ENCODE measurements around the gene FLACC1.

FLACC1 gene

GRCh38 chr2:201357221-201357620 lies at the start of gene FLACC1:
Gene FLACC1 (minus strand): TSS chr2:201357345. CDS start chr2:201351404, 5,941 bp downstream.
- H3K36me3 ChIP-seq (ENCODE audit: control insufficient read depth in 2 of 2, insufficient read depth in 2 of 2, low read length in 2 of 2), result peaks cover 3 to 10% of the 10 kb centered on the region in 2 donors
- peak within 1 kb of the TSS; percentile 0 to 30 for H3K4me3 ChIP-seq (ENCODE audit: low read length in 2 of 2)
- peak within 1 kb of the TSS; percentile 42 for H3K27ac ChIP-seq (ENCODE audit: low read length)
- H3K4me1 ChIP-seq (ENCODE audit: control insufficient read depth, insufficient read depth, low read length), result peaks cover 4% of the 10 kb centered on the region
- H3K9me3 ChIP-seq (ENCODE audit: control insufficient read depth in 2 of 2, low read length in 2 of 2), result no peaks in the 10 kb centered on the region
- no peak within 1 kb of the TSS for H3K9ac ChIP-seq (ENCODE audit: low read length in 2 of 2)
- H3K27me3 ChIP-seq (ENCODE audit: control insufficient read depth in 1 of 2, insufficient read depth in 2 of 2, low read length in 2 of 2), result no peaks in the 10 kb centered on the region

GRCh38 chr2:201406077-201406662 lies 49.0 kb upstream of the FLACC1 start:
- Histone ChIP-seq H3K9ac (ENCODE audit: low read length in 2 of 2) (no peak overlapping the region), H3K9me3 (ENCODE audit: control insufficient read depth in 2 of 2, low read length in 2 of 2) (no peaks in the 10 kb centered on the region), H3K27me3 (ENCODE audit: control insufficient read depth in 1 of 2, insufficient read depth in 2 of 2, low read length in 2 of 2) (no peaks in the 10 kb centered on the region), H3K4me1 (ENCODE audit: control insufficient read depth, insufficient read depth, low read length) (peaks cover 11% of the 10 kb centered on the region), H3K36me3 (ENCODE audit: control insufficient read depth in 2 of 2, insufficient read depth in 2 of 2, low read length in 2 of 2) (no peaks in the 10 kb centered on the region), H3K4me3 (ENCODE audit: low read length in 2 of 2) (no peak overlapping the region), H3K27ac (ENCODE audit: low read length) (no peak overlapping the region)

DNA sequence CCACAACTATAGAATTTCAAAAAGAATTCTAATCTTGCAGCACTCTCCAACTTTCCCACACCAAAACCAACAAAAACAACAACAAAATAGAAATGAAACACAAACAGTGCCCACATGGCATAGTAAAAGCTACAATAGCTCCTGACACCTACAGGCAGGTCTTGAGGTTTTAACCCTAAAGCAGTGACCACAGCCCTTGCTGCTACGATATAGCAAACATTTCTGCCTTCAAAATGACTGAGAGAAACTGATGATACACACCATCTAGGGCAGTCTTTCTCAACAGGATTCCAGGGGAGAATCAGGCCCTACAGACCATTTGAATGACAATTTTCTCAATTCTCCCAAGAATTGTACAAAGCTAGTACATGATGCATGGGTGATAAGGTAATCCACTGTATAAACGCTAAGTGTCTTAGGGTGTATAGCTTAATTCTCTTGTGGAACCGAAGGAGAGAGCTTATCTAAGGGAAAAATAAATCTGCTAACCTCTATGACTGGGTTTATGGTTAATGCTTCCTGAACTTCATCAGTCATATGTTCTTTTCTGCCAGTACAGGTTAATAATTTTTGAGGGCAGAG lies 47.6 kb upstream of the FLACC1 start:
- Histone ChIP-seq H3K4me3 (ENCODE audit: low read length in 2 of 2) (no peak overlapping the region), H3K4me1 (ENCODE audit: control insufficient read depth, insufficient read depth, low read length) (peaks cover 11% of the 10 kb centered on the region), H3K36me3 (ENCODE audit: control insufficient read depth in 2 of 2, insufficient read depth in 2 of 2, low read length in 2 of 2) (no peaks in the 10 kb centered on the region), H3K9ac (ENCODE audit: low read length in 2 of 2) (no peak overlapping the region), H3K27ac (ENCODE audit: low read length) (no peak overlapping the region), H3K9me3 (ENCODE audit: control insufficient read depth in 2 of 2, low read length in 2 of 2) (no peaks in the 10 kb centered on the region), H3K27me3 (ENCODE audit: control insufficient read depth in 1 of 2, insufficient read depth in 2 of 2, low read length in 2 of 2) (no peaks in the 10 kb centered on the region)

DNA sequence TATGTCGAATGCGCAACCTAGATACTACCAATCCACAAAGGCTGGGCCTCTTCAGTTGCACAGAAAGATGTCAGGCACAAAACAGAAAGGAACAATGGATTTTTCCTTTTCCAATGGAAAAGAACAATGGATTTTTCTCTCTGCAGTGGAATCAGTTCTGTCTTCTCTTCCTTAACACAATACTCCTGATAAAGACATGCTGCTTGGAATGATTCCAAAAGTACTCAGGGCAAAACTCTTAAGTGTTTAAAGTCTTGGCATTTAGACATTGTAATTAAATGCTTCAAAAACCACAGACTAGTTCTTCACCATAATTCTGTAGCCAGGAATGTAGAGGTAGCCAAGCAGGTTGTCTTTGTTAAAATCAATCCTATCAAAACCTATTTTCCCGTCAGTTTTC lies 46.7 kb upstream of the FLACC1 start:
- Histone ChIP-seq H3K9me3 (ENCODE audit: control insufficient read depth in 2 of 2, low read length in 2 of 2) (no peaks in the 10 kb centered on the region), H3K27me3 (ENCODE audit: control insufficient read depth in 1 of 2, insufficient read depth in 2 of 2, low read length in 2 of 2) (no peaks in the 10 kb centered on the region), H3K4me1 (ENCODE audit: control insufficient read depth, insufficient read depth, low read length) (peaks cover 11% of the 10 kb centered on the region), H3K4me3 (ENCODE audit: low read length in 2 of 2) (no peak overlapping the region), H3K36me3 (ENCODE audit: control insufficient read depth in 2 of 2, insufficient read depth in 2 of 2, low read length in 2 of 2) (no peaks in the 10 kb centered on the region), H3K9ac (ENCODE audit: low read length in 2 of 2) (no peak overlapping the region), H3K27ac (ENCODE audit: low read length) (no peak overlapping the region)

DNA sequence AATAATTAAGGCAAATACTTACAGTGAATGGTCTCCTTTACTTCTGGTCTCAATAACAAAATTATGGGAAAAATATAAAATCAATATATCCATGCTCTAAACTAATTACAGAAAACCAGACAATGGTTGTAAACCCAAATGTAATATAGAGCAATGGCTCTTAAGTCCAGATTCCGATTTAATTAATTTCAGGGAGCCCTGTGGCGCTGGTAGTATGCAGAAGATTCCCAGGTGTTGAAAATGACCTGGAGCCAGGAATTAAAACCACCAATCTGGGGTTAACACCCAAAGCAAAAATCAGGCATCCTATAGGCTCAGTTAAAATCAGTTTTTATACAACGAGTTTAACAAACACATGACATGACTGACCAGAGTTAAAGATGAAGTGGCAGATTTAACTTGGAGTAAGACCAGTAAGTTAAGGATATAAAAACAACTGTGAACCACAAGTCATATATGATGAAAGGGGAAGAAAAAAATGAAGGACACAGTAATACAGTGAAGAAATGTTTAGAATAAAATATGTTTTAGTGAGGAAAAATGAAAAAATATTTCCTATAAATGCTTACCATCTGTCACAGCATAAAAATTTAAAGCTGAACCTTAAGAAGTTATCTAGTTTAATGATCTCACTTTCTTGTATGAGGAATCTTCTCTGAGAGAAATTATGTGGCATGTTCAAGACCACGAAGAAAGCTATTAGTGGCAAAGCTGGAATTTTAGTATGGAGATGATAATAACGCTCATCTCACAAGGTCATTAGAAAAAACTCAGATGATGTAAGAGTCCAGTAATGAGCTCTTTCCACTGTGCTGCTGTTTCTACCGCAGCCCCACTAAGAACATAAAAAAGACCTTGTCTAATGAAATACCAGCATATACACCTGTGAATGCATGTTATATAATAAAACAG lies 45.8 kb upstream of the FLACC1 start:
- Histone ChIP-seq H3K4me3 (ENCODE audit: low read length in 2 of 2) (no peak overlapping the region), H3K9me3 (ENCODE audit: control insufficient read depth in 2 of 2, low read length in 2 of 2) (no peaks in the 10 kb centered on the region), H3K27me3 (ENCODE audit: control insufficient read depth in 1 of 2, insufficient read depth in 2 of 2, low read length in 2 of 2) (no peaks in the 10 kb centered on the region), H3K4me1 (ENCODE audit: control insufficient read depth, insufficient read depth, low read length) (peaks cover 11% of the 10 kb centered on the region), H3K36me3 (ENCODE audit: control insufficient read depth in 2 of 2, insufficient read depth in 2 of 2, low read length in 2 of 2) (peaks cover 2 to 3% of the 10 kb centered on the region in 2 donors), H3K27ac (ENCODE audit: low read length) (no peak overlapping the region), H3K9ac (ENCODE audit: low read length in 2 of 2) (no peak overlapping the region)

DNA sequence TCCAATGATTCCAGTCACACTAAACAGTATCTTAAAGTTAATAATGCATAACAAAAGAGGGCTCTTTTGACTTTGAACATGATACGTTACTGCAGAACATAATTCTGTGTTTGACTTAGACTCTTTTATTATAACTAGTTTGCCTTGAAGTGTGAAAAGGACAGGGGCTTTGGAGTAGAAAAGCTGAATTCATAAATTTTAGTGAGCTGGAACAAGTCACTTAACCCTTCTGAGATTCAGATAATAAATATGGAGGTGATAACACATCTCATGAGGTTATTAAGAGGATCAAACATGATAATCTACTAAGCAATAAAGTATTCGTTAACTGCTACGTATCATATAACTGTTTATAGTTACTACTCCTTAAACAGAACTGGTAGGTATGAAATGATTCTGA lies 44.7 kb upstream of the FLACC1 start:
- no peak overlapping the region for H3K9ac ChIP-seq (ENCODE audit: low read length in 2 of 2)
- no peaks in the 10 kb centered on the region for H3K27me3 ChIP-seq (ENCODE audit: control insufficient read depth in 1 of 2, insufficient read depth in 2 of 2, low read length in 2 of 2)
- no peak overlapping the region for H3K27ac ChIP-seq (ENCODE audit: low read length)
- H3K4me1 ChIP-seq (ENCODE audit: control insufficient read depth, insufficient read depth, low read length), result peaks cover 11% of the 10 kb centered on the region
- H3K4me3 ChIP-seq (ENCODE audit: low read length in 2 of 2), result no peak overlapping the region
- no peaks in the 10 kb centered on the region for H3K9me3 ChIP-seq (ENCODE audit: control insufficient read depth in 2 of 2, low read length in 2 of 2)
- peaks cover 11 to 12% of the 10 kb centered on the region in 2 donors for H3K36me3 ChIP-seq (ENCODE audit: control insufficient read depth in 2 of 2, insufficient read depth in 2 of 2, low read length in 2 of 2)

- Histone ChIP-seq H3K9me3 (ENCODE audit: control insufficient read depth in 2 of 2, low read length in 2 of 2) (no peaks in the 10 kb centered on the region), H3K27me3 (ENCODE audit: control insufficient read depth in 1 of 2, insufficient read depth in 2 of 2, low read length in 2 of 2) (no peaks in the 10 kb centered on the region), H3K9ac (ENCODE audit: low read length in 2 of 2) (no peak overlapping the region), H3K36me3 (ENCODE audit: control insufficient read depth in 2 of 2, insufficient read depth in 2 of 2, low read length in 2 of 2) (peaks cover 25 to 44% of the 10 kb centered on the region in 2 donors), H3K4me1 (ENCODE audit: control insufficient read depth, insufficient read depth, low read length) (no peaks in the 10 kb centered on the region), H3K27ac (ENCODE audit: low read length) (no peak overlapping the region), H3K4me3 (ENCODE audit: low read length in 2 of 2) (no peak overlapping the region)
Measured at GRCh38 chr2:201396595-201396994, 39.5 kb upstream of the FLACC1 start.

- H3K36me3 ChIP-seq (ENCODE audit: control insufficient read depth in 2 of 2, insufficient read depth in 2 of 2, low read length in 2 of 2), result peaks cover 29 to 45% of the 10 kb centered on the region in 2 donors
- no peak overlapping the region for H3K9ac ChIP-seq (ENCODE audit: low read length in 2 of 2)
- no peak overlapping the region for H3K4me3 ChIP-seq (ENCODE audit: low read length in 2 of 2)
- H3K9me3 ChIP-seq (ENCODE audit: control insufficient read depth in 2 of 2, low read length in 2 of 2), result no peaks in the 10 kb centered on the region
- H3K4me1 ChIP-seq (ENCODE audit: control insufficient read depth, insufficient read depth, low read length), result peaks cover 2% of the 10 kb centered on the region
- H3K27ac ChIP-seq (ENCODE audit: low read length), result no peak overlapping the region
- no peaks in the 10 kb centered on the region for H3K27me3 ChIP-seq (ENCODE audit: control insufficient read depth in 1 of 2, insufficient read depth in 2 of 2, low read length in 2 of 2)
Measured at GRCh38 chr2:201383136-201383535, 26.0 kb upstream of the FLACC1 start.

DNA sequence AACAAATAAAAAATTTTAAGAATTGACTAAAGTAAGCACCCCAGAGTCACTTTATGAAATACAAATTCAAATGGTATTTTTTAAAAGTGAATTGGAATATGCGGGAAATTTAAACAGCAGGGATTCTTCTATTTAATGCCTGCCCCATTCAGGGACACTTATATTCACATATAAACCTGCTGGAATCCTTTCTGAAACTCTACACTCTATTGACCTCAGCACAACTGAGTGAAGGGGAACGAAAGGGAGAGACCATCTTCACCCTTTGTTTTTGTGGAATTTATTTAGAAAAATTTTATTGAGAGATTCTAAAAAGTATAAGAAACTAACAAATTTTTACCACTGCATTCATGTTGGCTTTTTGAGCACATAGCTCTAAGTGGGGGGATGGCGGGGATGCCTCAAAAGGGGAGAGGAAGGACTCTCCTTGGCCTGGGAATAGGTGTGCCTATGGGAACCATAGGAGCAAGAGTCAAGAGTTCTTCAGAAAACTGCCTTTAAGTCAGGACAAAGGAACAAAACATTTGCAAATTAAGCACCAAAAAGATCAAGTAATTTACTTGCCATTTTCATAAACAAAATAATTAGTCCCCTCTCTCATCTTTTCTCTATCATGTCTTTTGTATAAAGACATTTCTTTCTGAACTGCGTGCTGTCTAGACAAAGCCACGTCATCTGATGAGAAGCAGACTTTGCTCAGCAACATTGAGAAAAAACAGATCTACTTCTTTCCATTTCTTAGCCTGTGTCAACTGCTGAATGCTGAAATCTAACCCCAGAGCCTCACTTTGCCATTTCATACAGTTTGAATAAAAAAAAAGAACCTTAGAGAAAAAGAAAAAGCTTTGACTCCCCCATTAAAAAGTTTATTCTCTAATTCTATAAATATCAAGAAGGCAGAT lies 21.6 kb upstream of the FLACC1 start:
- Histone ChIP-seq H3K4me1 (ENCODE audit: control insufficient read depth, insufficient read depth, low read length) (peaks cover 2% of the 10 kb centered on the region), H3K9ac (ENCODE audit: low read length in 2 of 2) (no peak overlapping the region), H3K9me3 (ENCODE audit: control insufficient read depth in 2 of 2, low read length in 2 of 2) (no peaks in the 10 kb centered on the region), H3K27ac (ENCODE audit: low read length) (peak overlapping the region; percentile 66), H3K36me3 (ENCODE audit: control insufficient read depth in 2 of 2, insufficient read depth in 2 of 2, low read length in 2 of 2) (peaks cover 11 to 21% of the 10 kb centered on the region in 2 donors), H3K4me3 (ENCODE audit: low read length in 2 of 2) (peak overlapping the region in 1 of 2 donors; percentile 28), H3K27me3 (ENCODE audit: control insufficient read depth in 1 of 2, insufficient read depth in 2 of 2, low read length in 2 of 2) (no peaks in the 10 kb centered on the region)

DNA sequence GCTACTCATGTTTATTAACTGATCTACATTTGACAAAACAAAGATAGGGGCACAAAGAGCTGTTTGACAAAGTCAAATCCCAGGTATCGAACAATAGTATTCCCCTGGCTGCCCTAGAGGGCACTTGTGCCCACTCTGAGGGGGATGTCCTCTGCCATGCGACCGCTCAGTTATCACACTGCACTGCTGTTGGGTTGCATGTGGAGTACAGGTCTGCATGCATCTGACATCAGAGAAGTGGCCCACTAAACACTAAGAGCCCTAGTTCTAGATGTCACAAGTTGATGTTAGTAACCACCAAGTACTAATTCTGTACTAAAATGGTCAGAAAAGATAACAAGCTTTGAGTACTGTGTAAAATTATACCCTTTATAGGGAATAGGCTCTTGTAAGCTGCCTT lies 20.1 kb upstream of the FLACC1 start:
- H3K27ac ChIP-seq (ENCODE audit: low read length), result no peak overlapping the region
- H3K27me3 ChIP-seq (ENCODE audit: control insufficient read depth in 1 of 2, insufficient read depth in 2 of 2, low read length in 2 of 2), result no peaks in the 10 kb centered on the region
- H3K4me3 ChIP-seq (ENCODE audit: low read length in 2 of 2), result no peak overlapping the region
- no peak overlapping the region for H3K9ac ChIP-seq (ENCODE audit: low read length in 2 of 2)
- peaks cover 2% of the 10 kb centered on the region for H3K4me1 ChIP-seq (ENCODE audit: control insufficient read depth, insufficient read depth, low read length)
- H3K9me3 ChIP-seq (ENCODE audit: control insufficient read depth in 2 of 2, low read length in 2 of 2), result no peaks in the 10 kb centered on the region
- H3K36me3 ChIP-seq (ENCODE audit: control insufficient read depth in 2 of 2, insufficient read depth in 2 of 2, low read length in 2 of 2), result peaks cover 7 to 13% of the 10 kb centered on the region in 2 donors
